ENCODE results near the gene HSFY1.
"Not testable (repeated sequence)": the region's sequence is repeated elsewhere in the genome, so short reads cannot be mapped to it uniquely, and the experiment has no call there.

The HSFY1 gene

GRCh38 chrY:18546420-18546819 lies at the start of gene HSFY1:
TSS of gene HSFY1 (plus strand) at chrY:18546720. CDS start at chrY:18546788, 68 bp downstream.
- H3K9me3 ChIP-seq (ENCODE audit: control insufficient read depth, insufficient read depth, low read depth, low read length); CTCF ChIA-PET; H3K36me3 ChIP-seq (ENCODE audit: control insufficient read depth in 2 of 2, insufficient read depth in 1 of 2, low read length in 2 of 2); H3K27ac ChIP-seq (ENCODE audit: extremely low read depth, low read depth, low read length); H3K4me1 ChIP-seq (ENCODE audit: control insufficient read depth, insufficient read depth, low read length); POLR2A ChIA-PET; H3K4me3 ChIP-seq (ENCODE audit: low read depth, low read length): not testable (repeated sequence)

- CTCF ChIA-PET; H3K9me3 ChIP-seq (ENCODE audit: control insufficient read depth, insufficient read depth, low read depth, low read length); H3K4me3 ChIP-seq (ENCODE audit: low read depth, low read length); POLR2A ChIA-PET; H3K4me1 ChIP-seq (ENCODE audit: control insufficient read depth, insufficient read depth, low read length); H3K36me3 ChIP-seq (ENCODE audit: control insufficient read depth in 2 of 2, insufficient read depth in 1 of 2, low read length in 2 of 2); H3K27ac ChIP-seq (ENCODE audit: extremely low read depth, low read depth, low read length): not testable (repeated sequence)
Observed at GRCh38 chrY:18504266-18504665, 42.3 kb upstream of the HSFY1 start.

- H3K36me3 ChIP-seq (ENCODE audit: control insufficient read depth in 2 of 2, insufficient read depth in 1 of 2, low read length in 2 of 2); CTCF ChIA-PET; H3K4me3 ChIP-seq (ENCODE audit: low read depth, low read length); H3K9me3 ChIP-seq (ENCODE audit: control insufficient read depth, insufficient read depth, low read depth, low read length); H3K4me1 ChIP-seq (ENCODE audit: control insufficient read depth, insufficient read depth, low read length); H3K27ac ChIP-seq (ENCODE audit: extremely low read depth, low read depth, low read length); POLR2A ChIA-PET: not testable (repeated sequence)
Observed at GRCh38 chrY:18530995-18531655, 15.4 kb upstream of the HSFY1 start.

GRCh38 chrY:18538952-18539351 lies 7.6 kb upstream of the HSFY1 start:
- H3K36me3 ChIP-seq (ENCODE audit: control insufficient read depth in 2 of 2, insufficient read depth in 1 of 2, low read length in 2 of 2); H3K4me3 ChIP-seq (ENCODE audit: low read depth, low read length); CTCF ChIA-PET; POLR2A ChIA-PET; H3K27ac ChIP-seq (ENCODE audit: extremely low read depth, low read depth, low read length); H3K4me1 ChIP-seq (ENCODE audit: control insufficient read depth, insufficient read depth, low read length); H3K9me3 ChIP-seq (ENCODE audit: control insufficient read depth, insufficient read depth, low read depth, low read length): not testable (repeated sequence)

GRCh38 chrY:18553132-18553531 lies 6.6 kb downstream of the HSFY1 start:
- H3K27ac ChIP-seq (ENCODE audit: extremely low read depth, low read depth, low read length); H3K36me3 ChIP-seq (ENCODE audit: control insufficient read depth in 2 of 2, insufficient read depth in 1 of 2, low read length in 2 of 2); H3K4me3 ChIP-seq (ENCODE audit: low read depth, low read length); CTCF ChIA-PET; H3K4me1 ChIP-seq (ENCODE audit: control insufficient read depth, insufficient read depth, low read length); H3K9me3 ChIP-seq (ENCODE audit: control insufficient read depth, insufficient read depth, low read depth, low read length); POLR2A ChIA-PET: not testable (repeated sequence)

GRCh38 chrY:18565915-18566314 lies 19.4 kb downstream of the HSFY1 start:
- H3K9me3 ChIP-seq (ENCODE audit: control insufficient read depth, insufficient read depth, low read depth, low read length); CTCF ChIA-PET; H3K4me1 ChIP-seq (ENCODE audit: control insufficient read depth, insufficient read depth, low read length); POLR2A ChIA-PET; H3K27ac ChIP-seq (ENCODE audit: extremely low read depth, low read depth, low read length); H3K36me3 ChIP-seq (ENCODE audit: control insufficient read depth in 2 of 2, insufficient read depth in 1 of 2, low read length in 2 of 2); H3K4me3 ChIP-seq (ENCODE audit: low read depth, low read length): not testable (repeated sequence)
